Measurements from ENCODE around the gene KRTAP5-6.
"Not testable (repeated sequence)": the region's sequence is repeated elsewhere in the genome, so short reads cannot be mapped to it uniquely, and the experiment has no call there.

KRTAP5-6 gene

GRCh38 chr11:1655168-1656060, 41.6 kb upstream of the KRTAP5-6 start:
- H3K4me3 ChIP-seq (ENCODE audit: low read depth, low read length) = no peak overlapping the region
- TF ChIP-seq CTCF (IDR thresholded peaks at IDR 0.05; ENCODE audit: insufficient read depth, low read depth, low read length, missing control alignments) = no peak
- no peak for DNase-seq (ENCODE audit: low read depth)

- no peak overlapping the region for H3K4me3 ChIP-seq (ENCODE audit: low read depth, low read length)
- no peak for TF ChIP-seq CTCF (IDR thresholded peaks at IDR 0.05; ENCODE audit: insufficient read depth, low read depth, low read length, missing control alignments)
- no peak for DNase-seq (ENCODE audit: low read depth)
These were observed 40.9 kb upstream of the KRTAP5-6 start for GRCh38 chr11:1656061-1656441.

- no peak for DNase-seq (ENCODE audit: low read depth)
- TF ChIP-seq CTCF (IDR thresholded peaks at IDR 0.05; ENCODE audit: insufficient read depth, low read depth, low read length, missing control alignments) = no peak
- no peak overlapping the region for H3K4me3 ChIP-seq (ENCODE audit: low read depth, low read length)
These were observed 40.3 kb upstream of the KRTAP5-6 start for GRCh38 chr11:1656670-1657069.

- TF ChIP-seq CTCF (IDR thresholded peaks at IDR 0.05; ENCODE audit: insufficient read depth, low read depth, low read length, missing control alignments) = no peak
- no peak for DNase-seq (ENCODE audit: low read depth)
These were observed 37.5 kb upstream of the KRTAP5-6 start for GRCh38 chr11:1659506-1659905.

GRCh38 chr11:1660111-1660867, 36.7 kb upstream of the KRTAP5-6 start:
- no peak for DNase-seq (ENCODE audit: low read depth)
- TF ChIP-seq CTCF (IDR thresholded peaks at IDR 0.05; ENCODE audit: insufficient read depth, low read depth, low read length, missing control alignments) = no peak
- H3K4me3 ChIP-seq (ENCODE audit: low read depth, low read length) = no peak overlapping the region

More at GRCh38 chr11:1659506-1659905, 37.5 kb upstream of the KRTAP5-6 start:
- H3K4me3 ChIP-seq (ENCODE audit: low read depth, low read length) = no peak overlapping the region

GRCh38 chr11:1661454-1662269, 35.3 kb upstream of the KRTAP5-6 start:
- not testable (repeated sequence) for DNase-seq (ENCODE audit: low read depth)

GRCh38 chr11:1662699-1663283, 34.2 kb upstream of the KRTAP5-6 start:
- not testable (repeated sequence) for DNase-seq (ENCODE audit: low read depth); H3K4me3 ChIP-seq (ENCODE audit: low read depth, low read length)

More at GRCh38 chr11:1661454-1662269, 35.3 kb upstream of the KRTAP5-6 start:
- H3K4me3 ChIP-seq (ENCODE audit: low read depth, low read length) = not testable (repeated sequence)

All from GM12865 (cell line).